B cell (primary cell): ENCODE data around the gene SNX22. TPM values are rescaled to one million over a fixed set of nuclear protein-coding genes. Genes with fewer than 3 reads are reported as not detected.

Experiments used
- ATAC-seq: fragments of 200-7000 bp; cut with Tn5 transposase; one replicate; pipeline ENCODE4 v1.10.0; 2021; ENCODE audit warnings: low read depth, mild to moderate bottlenecking, moderate number of reproducible peaks, moderate library complexity
- CTCF ChIA-PET: fragments of 350-600 bp; sonication (Branson Sonifier 250); formaldehyde crosslinking; loops from one replicate; lab custom pipeline; 2021; ENCODE audit warnings: antibody characterized with exemption, inconsistent platforms; lab: Charles Lee
- POLR2A ChIA-PET: fragments of 350-600 bp; sonication (Branson Sonifier 250); formaldehyde crosslinking; loops from one replicate; lab custom pipeline; 2021; ENCODE audit warnings: antibody characterized with exemption; lab: Charles Lee
- DNase-seq: peaks from one replicate; pipeline ENCODE4 v3.0.0; 2013
- H2AFZ ChIP-seq: 2 replicates; pipeline ENCODE4 v1.6.1; 2012; ENCODE audit warnings: mild to moderate bottlenecking, low read depth, low read length; ENCODE audit not compliant: insufficient read depth, poor library complexity, severe bottlenecking
- H3K27ac ChIP-seq, 2 donors: 1 replicate in 1 of 2; 2 replicates in 1 of 2; pipeline ENCODE4 v1.5.1; 2012 to 2013; ENCODE audit warnings: low read length in 2 of 2, mild to moderate bottlenecking in 2 of 2, moderate library complexity in 1 of 2
- H3K27me3 ChIP-seq, 4 experiments: fragments of 200-600 bp in 1 of 4; sonication (generic) in 1 of 4; replicated peaks in 1 of 4; 1 replicate in 2 of 4; 2 replicates in 2 of 4; pipeline versions ENCODE4 v1.6.1 to v1.7.0; 2013 to 2016; ENCODE audit warnings: low read length in 3 of 4, mild to moderate bottlenecking in 2 of 4, mixed read lengths in 1 of 4, moderate library complexity in 1 of 4; ENCODE audit not compliant: insufficient read depth in 4 of 4, control insufficient read depth in 3 of 4; ENCODE audit errors: control extremely low read depth in 1 of 4
- H3K36me3 ChIP-seq, 2 experiments: replicated peaks in 1 of 2; 1 replicate in 1 of 2; 2 replicates in 1 of 2; pipeline versions ENCODE4 v1.6.1 to v1.7.1; 2013; ENCODE audit warnings: low read length in 1 of 2; ENCODE audit not compliant: insufficient read depth in 2 of 2, control insufficient read depth in 1 of 2; ENCODE audit errors: control extremely low read depth in 1 of 2, extremely low read depth in 1 of 2
- H3K4me1 ChIP-seq, 2 donors: fragments of 200-600 bp in 1 of 2; sonication (generic) in 1 of 2; 1 replicate in 1 of 2; 2 replicates in 1 of 2; pipeline versions ENCODE4 v1.5.1 to v1.6.1; 2013 to 2017; ENCODE audit warnings: low read length in 2 of 2; ENCODE audit not compliant: control insufficient read depth in 2 of 2, insufficient read depth in 2 of 2
- H3K4me2 ChIP-seq: replicated peaks from 2 replicates; pipeline ENCODE3; 2012; ENCODE audit warnings: mild to moderate bottlenecking, low read depth, low read length; ENCODE audit not compliant: poor library complexity, severe bottlenecking
- H3K4me3 ChIP-seq, 5 experiments: fragments of 200-600 bp in 1 of 5; sonication (generic) in 1 of 5; 1 replicate in 3 of 5; 2 replicates in 2 of 5; pipeline versions ENCODE4 v1.5.1 to v1.7.0; 2011 to 2016; ENCODE audit warnings: low read length in 4 of 5, mild to moderate bottlenecking in 4 of 5, low read depth in 2 of 5, control low read depth in 1 of 5, moderate library complexity in 1 of 5; ENCODE audit not compliant: insufficient read depth in 1 of 5; ENCODE audit errors: control extremely low read depth in 1 of 5, extremely low read depth in 1 of 5
- H3K79me2 ChIP-seq: fragments of 200-600 bp; sonication (generic); one replicate; pipeline ENCODE4 v1.6.0; 2016; ENCODE audit warnings: low read length; ENCODE audit not compliant: control insufficient read depth, insufficient read depth
- H3K9ac ChIP-seq: fragments of 200-600 bp; sonication (generic); 2 replicates; pipeline ENCODE4 v1.6.1; 2017; ENCODE audit warnings: mild to moderate bottlenecking, low read length, moderate library complexity
- H3K9me3 ChIP-seq, 3 donors: one replicate each; pipeline versions ENCODE4 v1.6.1 to v1.7.1; 2013; ENCODE audit warnings: low read length in 2 of 3; ENCODE audit not compliant: control insufficient read depth in 2 of 3, insufficient read depth in 1 of 3; ENCODE audit errors: control extremely low read depth in 1 of 3
- H4K20me1 ChIP-seq: 2 replicates; pipeline ENCODE4 v1.6.0; 2012; ENCODE audit warnings: mild to moderate bottlenecking, low read length; ENCODE audit not compliant: insufficient read depth, control insufficient read depth, poor library complexity, severe bottlenecking
- H3K27ac Mint-ChIP-seq: one replicate; pipeline ENCODE4 v1.8.0; 2021; ENCODE audit warnings: mixed read lengths
- H3K27me3 Mint-ChIP-seq: one replicate; pipeline ENCODE4 v1.8.0; 2021; ENCODE audit warnings: mixed read lengths
- H3K4me1 Mint-ChIP-seq: one replicate; pipeline ENCODE4 v1.8.0; 2021; ENCODE audit warnings: mixed read lengths
- H3K4me3 Mint-ChIP-seq: one replicate; pipeline ENCODE4 v1.8.0; 2021; ENCODE audit warnings: mixed read lengths
- H3K9me3 Mint-ChIP-seq: one replicate; pipeline ENCODE4 v1.8.0; 2022; ENCODE audit warnings: mixed read lengths; ENCODE audit not compliant: insufficient read depth
- CTCF ChIP-seq: fragments of 200-600 bp; IDR thresholded peaks from one replicate; pipeline ENCODE4 v1.8.0; 2022; ENCODE audit warnings: antibody characterized with exemption, mild to moderate bottlenecking
- EZH2 ChIP-seq: IDR thresholded peaks from 2 replicates; pipeline ENCODE4 v1.6.1; 2012; ENCODE audit warnings: borderline replicate concordance, low read depth, mild to moderate bottlenecking, moderate library complexity, low read length; ENCODE audit not compliant: insufficient read depth, poor library complexity, severe bottlenecking
- WGBS: methylation state at CpG from one replicate; pipeline ENCODE4 v1.1.5; 2013; ENCODE audit warnings: missing lambda C conversion rate; ENCODE audit not compliant: insufficient coverage; 5-methylcytosine and 5-hydroxymethylcytosine counted together
- intact Hi-C: fragments of 100-400 bp; cut with micrococcal nuclease; formaldehyde crosslinking; loops from one replicate; pipeline ENCODE4 v1.10.0; 2022
- polyA plus RNA-seq: library from polyadenylated mRNA; depleted of rRNA; stranded (reverse); fragments of >200 nt; gene quantifications from 2 replicates; pipeline ENCODE4 v1.2.3, GENCODE V29; 2012
- total RNA-seq, 2 donors: library from RNA; stranded (reverse); fragments of 120-200 nt in 1 of 2; gene quantifications; 1 replicate in 1 of 2; 2 replicates in 1 of 2; pipeline versions ENCODE4 v1.2.3 to v1.2.4, GENCODE V29; 2013 to 2022

The SNX22 gene
- total and polyA plus RNA-seq, 2 donors (not counting 1 experiment from before 2014, with no cell fraction given): 44.9 to 305 TPM

GRCh38 chr15:64187396-64188191 is 36.1 kb downstream of the SNX22 start:
- DNase-seq (no peak), ATAC-seq (no peak)
- Histone ChIP-seq H4K20me1 (no peaks in the 10 kb centered on the region), H3K4me2 (no peak overlapping the region), H3K36me3 (peaks cover 2 to 22% of the 10 kb centered on the region in 2 experiments), H3K9me3 (no peaks in the 10 kb centered on the region), H3K79me2 (no peaks in the 10 kb centered on the region), H3K4me3 (no peak overlapping the region), H3K27me3 (no peaks in the 10 kb centered on the region), H2AFZ (no peak overlapping the region), H3K27ac (no peak overlapping the region), H3K4me1 (no peaks in the 10 kb centered on the region), H3K9ac (no peak overlapping the region)
- intact Hi-C loops: no loop called here
- WGBS: no CpG with 5 or more reads among the region's 2 CpGs
- CTCF ChIA-PET: no interaction called here
- Mint-ChIP-seq H3K9me3 (no peaks in the 10 kb centered on the region), H3K4me1 (no peaks in the 10 kb centered on the region), H3K27ac (no peak overlapping the region), H3K4me3 (no peak overlapping the region), H3K27me3 (no peaks in the 10 kb centered on the region)
- POLR2A ChIA-PET: no interaction called here
- TF ChIP-seq CTCF: no peak
- TF ChIP-seq EZH2: no peak
